NCI-H345 (cell line): ENCODE results near the gene MAST4.
A peak's percentile ranks its signal among the peaks of the same experiment; 100 is the strongest.

Experiments used
- DNase-seq: peaks from one replicate; lab custom pipeline; 2025; lab: John Stamatoyannopoulos, UW

The MAST4 gene

DNA sequence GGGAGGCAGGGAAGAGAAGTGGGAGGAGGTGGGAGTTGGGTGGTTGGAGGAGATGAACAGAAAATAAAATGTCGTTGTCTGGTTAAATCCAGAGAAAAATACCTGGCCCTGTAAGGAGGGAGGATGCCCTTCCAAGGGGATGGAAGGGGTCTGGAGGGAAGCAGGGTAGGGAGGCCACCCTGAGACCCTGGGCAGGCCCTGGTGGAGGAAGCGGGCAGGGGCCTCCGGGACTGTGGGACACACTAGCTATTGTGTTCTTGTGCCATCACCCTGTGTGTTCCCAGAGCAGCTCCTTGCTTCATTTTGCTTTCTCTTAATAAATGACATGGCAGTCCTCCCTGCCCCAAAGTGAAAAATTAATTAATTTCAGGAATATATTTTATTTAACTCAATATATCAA lies 612.2 kb downstream of the MAST4 start:
- no peak for DNase-seq

- peak; percentile 65 for DNase-seq
Observed at GRCh38 chr5:67209141-67209771, 613.1 kb downstream of the MAST4 start.

GRCh38 chr5:67211926-67212325 lies 615.7 kb downstream of the MAST4 start:
- no peak for DNase-seq

DNA sequence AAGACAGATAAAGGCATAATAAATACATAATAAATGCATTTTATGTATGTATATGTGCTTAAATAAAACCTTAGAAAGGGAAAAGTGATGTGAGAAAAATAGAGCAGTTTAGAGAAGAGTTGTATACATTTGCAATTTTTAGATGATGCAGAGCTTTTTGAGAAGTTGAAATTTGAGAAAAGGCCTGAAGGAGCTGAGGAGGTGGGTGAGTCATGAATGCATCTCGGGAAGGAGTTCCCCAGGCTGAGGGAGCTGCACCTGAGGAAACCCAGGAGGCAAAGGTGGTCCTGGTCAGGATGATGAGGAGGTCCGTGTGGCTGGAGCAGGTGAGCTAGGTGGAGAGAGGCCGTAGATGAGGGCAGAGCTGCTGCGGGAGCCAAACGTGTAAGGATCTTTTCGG lies 617.8 kb downstream of the MAST4 start:
- DNase-seq, result no peak

GRCh38 chr5:67214707-67215447 lies 618.7 kb downstream of the MAST4 start:
- no peak for DNase-seq

GRCh38 chr5:67215519-67216471 lies 619.6 kb downstream of the MAST4 start:
- DNase-seq, result peak; percentile 43

GRCh38 chr5:67216564-67216963 lies 620.4 kb downstream of the MAST4 start:
- no peak for DNase-seq
